ENCODE data around the gene GPC3.

- no peak for TF ChIP-seq EZH2phosphoT487 (IDR thresholded peaks at IDR 0.05; ENCODE audit: borderline replicate concordance, low read length)
- TF ChIP-seq, protein P1, sequence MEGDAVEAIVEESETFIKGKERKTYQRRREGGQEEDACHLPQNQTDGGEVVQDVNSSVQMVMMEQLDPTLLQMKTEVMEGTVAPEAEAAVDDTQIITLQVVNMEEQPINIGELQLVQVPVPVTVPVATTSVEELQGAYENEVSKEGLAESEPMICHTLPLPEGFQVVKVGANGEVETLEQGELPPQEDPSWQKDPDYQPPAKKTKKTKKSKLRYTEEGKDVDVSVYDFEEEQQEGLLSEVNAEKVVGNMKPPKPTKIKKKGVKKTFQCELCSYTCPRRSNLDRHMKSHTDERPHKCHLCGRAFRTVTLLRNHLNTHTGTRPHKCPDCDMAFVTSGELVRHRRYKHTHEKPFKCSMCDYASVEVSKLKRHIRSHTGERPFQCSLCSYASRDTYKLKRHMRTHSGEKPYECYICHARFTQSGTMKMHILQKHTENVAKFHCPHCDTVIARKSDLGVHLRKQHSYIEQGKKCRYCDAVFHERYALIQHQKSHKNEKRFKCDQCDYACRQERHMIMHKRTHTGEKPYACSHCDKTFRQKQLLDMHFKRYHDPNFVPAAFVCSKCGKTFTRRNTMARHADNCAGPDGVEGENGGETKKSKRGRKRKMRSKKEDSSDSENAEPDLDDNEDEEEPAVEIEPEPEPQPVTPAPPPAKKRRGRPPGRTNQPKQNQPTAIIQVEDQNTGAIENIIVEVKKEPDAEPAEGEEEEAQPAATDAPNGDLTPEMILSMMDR (IDR thresholded peaks at IDR 0.05; ENCODE audit: low read depth, low read length, poor library complexity, severe bottlenecking) = no peak
Observed at GRCh38 chrX:133987188-133987587, 1.8 kb upstream of the GPC3 start.

Measured in DOHH2 (cell line).